ENCODE measurements around the gene PURA.

Gene PURA

DNA sequence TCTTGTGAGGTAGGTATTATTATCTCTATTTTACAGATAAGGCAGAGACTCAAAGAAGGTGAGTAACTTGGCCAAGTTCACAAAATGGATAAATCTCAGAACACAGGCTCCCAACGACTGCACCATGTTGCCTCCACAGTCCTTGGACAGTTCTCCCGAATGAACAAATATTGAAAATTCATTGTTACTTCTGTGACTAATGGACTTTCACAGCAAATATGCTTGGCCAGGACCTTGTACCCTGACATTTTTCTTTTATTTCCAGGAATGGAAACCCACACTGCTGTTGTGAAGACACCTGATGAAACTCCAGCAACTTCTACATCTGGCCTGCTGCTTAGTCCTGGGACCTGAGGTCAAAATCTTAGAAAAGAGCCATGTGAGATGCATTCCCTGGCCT, 58.6 kb downstream of the PURA start:
- ChIA-PET CTCF (no interaction called here), POLR2A (no interaction called here)
- no peak for TF ChIP-seq SUZ12 (IDR thresholded peaks at IDR 0.05)
- TF ChIP-seq FOXK2 (IDR thresholded peaks at IDR 0.05), result no peak
- TF ChIP-seq SP1 (IDR thresholded peaks at IDR 0.05), result no peak
- no peak for TF ChIP-seq BHLHE40 (IDR thresholded peaks at IDR 0.05; ENCODE audit: borderline replicate concordance)
- TF ChIP-seq LEF1 (IDR thresholded peaks at IDR 0.05; ENCODE audit: borderline replicate concordance), result no peak
- no peak for TF ChIP-seq L3MBTL2 (conservative IDR thresholded peaks at IDR 0.05)
- TF ChIP-seq ARNT (IDR thresholded peaks at IDR 0.05), result no peak
- no peak for TF ChIP-seq CTBP1 (IDR thresholded peaks at IDR 0.05; ENCODE audit: borderline replicate concordance)
- no peak for TF ChIP-seq FOXM1 (IDR thresholded peaks at IDR 0.05; ENCODE audit: borderline replicate concordance)
- no peak for TF ChIP-seq FOXA1 (IDR thresholded peaks at IDR 0.05)
- TF ChIP-seq ZNF384 (IDR thresholded peaks at IDR 0.05), result no peak
- TF ChIP-seq NFRKB (IDR thresholded peaks at IDR 0.05), result no peak
- no peak for DNase-seq (ENCODE audit: extremely low spot score)

GRCh38 chr5:140174014-140174413, 60.1 kb downstream of the PURA start:
- TF ChIP-seq BHLHE40 (IDR thresholded peaks at IDR 0.05; ENCODE audit: borderline replicate concordance) (no peak), SUZ12 (IDR thresholded peaks at IDR 0.05) (no peak), LEF1 (IDR thresholded peaks at IDR 0.05; ENCODE audit: borderline replicate concordance) (no peak)
- DNase-seq (ENCODE audit: extremely low spot score), result no peak
- POLR2A ChIA-PET, result interaction anchor here (0.7 to 1.2 kb wide), 3 partner anchors 9 to 129 kb away, joined by 3 read pairs; no protein-coding TSS in a partner anchor
- CTCF ChIA-PET, result interaction anchor here (1.3 kb wide), 1 partner anchor 206 kb away, joined by 3 read pairs; no protein-coding TSS in a partner anchor

- POLR2A ChIA-PET, result interaction anchor here (0.9 to 1.5 kb wide), 8 partner anchors 10 to 372 kb away, joined by 3 to 7 read pairs (median 3); no protein-coding TSS in a partner anchor
- CTCF ChIA-PET, result interaction anchor here (0.9 to 1.3 kb wide), 2 partner anchors 65 to 207 kb away, joined by 3 to 5 read pairs; no protein-coding TSS in a partner anchor
- DNase-seq (ENCODE audit: extremely low spot score), result peak; percentile 95
These were observed 60.8 kb downstream of the PURA start, which contains the start of gene CYSTM1 for GRCh38 chr5:140174465-140175366. Gene CYSTM1 (plus strand): TSS chr5:140175188. CDS start chr5:140194466, 19,278 bp downstream.

More at GRCh38 chr5:140174465-140175366, 60.8 kb downstream of the PURA start, which contains the start of gene CYSTM1:
- TF ChIP-seq L3MBTL2 (conservative IDR thresholded peaks at IDR 0.05) (peak; percentile 67), BHLHE40 (IDR thresholded peaks at IDR 0.05; ENCODE audit: borderline replicate concordance) (no peak), SP1 (IDR thresholded peaks at IDR 0.05) (no peak), ZNF384 (IDR thresholded peaks at IDR 0.05) (no peak), ELF4 (IDR thresholded peaks at IDR 0.05) (no peak), HDGF (IDR thresholded peaks at IDR 0.05; ENCODE audit: borderline replicate concordance) (no peak)

All from HEK293T (cell line).